ENCODE measurements around the gene MEX3D.
"Not testable (repeated sequence)": the region's sequence is repeated elsewhere in the genome, so short reads cannot be mapped to it uniquely, and the experiment has no call there.

The MEX3D gene

DNA sequence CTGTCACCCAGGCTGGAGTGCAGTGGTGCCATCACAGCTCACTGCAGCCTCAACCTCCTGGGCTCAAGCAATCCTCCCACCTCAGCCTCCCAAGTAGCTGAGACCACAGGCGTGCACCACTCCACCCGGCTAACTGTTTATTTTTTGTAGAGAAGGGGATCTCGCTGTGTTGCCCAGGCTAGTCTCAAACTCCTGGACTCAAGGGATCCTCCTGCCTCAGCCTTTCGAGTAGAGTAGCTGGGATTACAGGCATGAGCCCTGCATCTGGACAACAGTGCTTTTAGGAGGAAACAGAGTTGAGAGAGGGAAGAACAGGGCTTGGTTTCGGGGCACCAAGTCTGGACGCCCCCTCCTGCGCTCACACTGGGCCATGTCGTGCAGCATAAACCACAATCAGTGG lies 48.3 kb downstream of the MEX3D start:
- DNase-seq (ENCODE audit: low read depth in 3 of 3) = not testable (repeated sequence)

DNA sequence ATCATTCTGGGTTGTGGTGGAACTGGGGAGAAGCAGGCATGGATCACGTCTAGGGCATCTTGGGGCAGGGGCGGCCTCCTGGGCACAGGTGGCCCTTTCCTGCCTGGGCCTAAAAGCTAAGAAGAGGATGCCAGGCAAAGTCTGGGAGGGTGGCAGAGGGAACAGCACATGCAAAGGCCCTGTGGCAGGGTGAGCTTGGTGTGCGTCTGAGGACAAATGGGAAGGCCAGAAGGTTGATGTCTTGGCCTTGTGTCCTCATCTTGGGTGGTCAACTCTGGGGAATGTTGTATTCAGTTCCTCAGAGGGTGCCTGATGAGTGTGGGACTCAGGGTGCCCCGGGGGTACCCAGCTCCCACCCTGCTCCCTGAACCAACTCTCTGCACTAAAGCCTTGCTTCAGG lies 49.7 kb downstream of the MEX3D start:
- DNase-seq (ENCODE audit: low read depth in 3 of 3) = no peak

DNA sequence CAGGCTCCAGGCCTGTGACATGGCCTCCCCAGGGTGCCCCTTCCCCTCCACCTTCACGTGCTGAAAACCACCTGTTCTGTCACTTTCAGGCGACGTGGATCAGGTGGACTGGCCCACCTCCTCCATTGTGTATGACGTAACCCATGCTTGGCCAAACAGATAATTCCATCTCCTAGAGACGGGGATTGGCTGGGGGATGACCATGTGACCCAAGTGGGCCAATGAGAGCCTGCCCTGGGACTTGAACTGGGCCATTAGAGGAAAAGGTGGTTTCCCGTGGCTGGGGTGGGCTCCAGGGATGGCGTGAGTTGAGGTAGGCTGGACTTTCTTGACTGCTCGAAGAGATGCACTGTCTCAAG lies 51.8 kb downstream of the MEX3D start:
- no peak for DNase-seq (ENCODE audit: low read depth in 3 of 3)

DNA sequence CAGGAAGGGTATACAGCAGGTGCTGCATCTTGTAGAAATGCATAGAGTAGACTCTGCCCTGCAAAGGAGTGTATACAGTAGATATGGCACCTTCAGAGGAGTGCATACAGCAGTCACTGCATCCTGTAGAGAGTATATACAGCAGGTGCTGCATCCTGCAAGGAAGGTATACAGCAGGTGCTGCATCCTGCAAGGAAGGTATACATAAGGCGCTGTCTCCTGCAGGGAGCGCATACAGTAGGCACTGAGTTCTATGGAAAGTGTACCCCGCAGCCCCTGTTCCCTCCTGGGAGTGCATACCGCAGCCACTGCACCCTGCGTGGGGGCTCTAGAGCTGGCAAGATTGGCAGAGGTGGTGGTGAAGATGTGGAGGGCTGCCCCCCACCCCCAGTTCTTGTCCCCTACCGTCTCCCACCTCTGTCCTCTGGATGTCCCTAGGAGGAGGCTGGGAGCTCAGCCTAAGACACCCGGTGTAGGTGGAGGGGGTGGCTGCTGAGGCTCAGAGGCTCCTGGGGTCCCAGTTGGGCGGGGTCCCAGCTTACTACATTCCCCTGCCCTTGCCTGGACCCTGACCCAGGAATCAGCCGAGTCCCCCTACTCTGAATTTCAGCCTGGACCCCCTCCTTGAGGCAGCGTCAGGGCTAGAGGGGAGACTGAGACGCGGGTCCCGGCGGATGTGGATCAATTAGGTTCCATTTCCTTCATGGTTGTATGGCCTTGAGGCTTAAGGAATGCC lies 53.0 kb downstream of the MEX3D start:
- no peak for DNase-seq (ENCODE audit: low read depth in 3 of 3)

DNA sequence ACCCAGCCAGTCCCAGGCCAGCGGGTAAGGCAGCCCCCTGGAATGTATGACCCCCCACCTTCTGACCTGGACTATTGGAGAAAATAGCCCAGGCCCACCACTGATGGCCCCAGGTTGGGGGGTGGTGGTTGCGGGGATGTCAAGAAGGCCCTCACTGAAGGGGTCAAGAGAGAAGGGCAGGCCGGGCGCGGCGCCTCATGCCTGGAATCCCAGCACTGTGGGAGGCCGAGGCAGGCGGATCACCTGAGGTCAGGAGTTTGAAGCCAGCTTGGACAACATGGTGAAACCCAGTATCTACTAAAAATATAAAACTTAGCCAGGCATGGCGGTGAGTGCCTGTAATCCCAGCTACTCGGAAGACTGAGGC lies 53.8 kb downstream of the MEX3D start:
- no peak for DNase-seq (ENCODE audit: low read depth in 3 of 3)

DNA sequence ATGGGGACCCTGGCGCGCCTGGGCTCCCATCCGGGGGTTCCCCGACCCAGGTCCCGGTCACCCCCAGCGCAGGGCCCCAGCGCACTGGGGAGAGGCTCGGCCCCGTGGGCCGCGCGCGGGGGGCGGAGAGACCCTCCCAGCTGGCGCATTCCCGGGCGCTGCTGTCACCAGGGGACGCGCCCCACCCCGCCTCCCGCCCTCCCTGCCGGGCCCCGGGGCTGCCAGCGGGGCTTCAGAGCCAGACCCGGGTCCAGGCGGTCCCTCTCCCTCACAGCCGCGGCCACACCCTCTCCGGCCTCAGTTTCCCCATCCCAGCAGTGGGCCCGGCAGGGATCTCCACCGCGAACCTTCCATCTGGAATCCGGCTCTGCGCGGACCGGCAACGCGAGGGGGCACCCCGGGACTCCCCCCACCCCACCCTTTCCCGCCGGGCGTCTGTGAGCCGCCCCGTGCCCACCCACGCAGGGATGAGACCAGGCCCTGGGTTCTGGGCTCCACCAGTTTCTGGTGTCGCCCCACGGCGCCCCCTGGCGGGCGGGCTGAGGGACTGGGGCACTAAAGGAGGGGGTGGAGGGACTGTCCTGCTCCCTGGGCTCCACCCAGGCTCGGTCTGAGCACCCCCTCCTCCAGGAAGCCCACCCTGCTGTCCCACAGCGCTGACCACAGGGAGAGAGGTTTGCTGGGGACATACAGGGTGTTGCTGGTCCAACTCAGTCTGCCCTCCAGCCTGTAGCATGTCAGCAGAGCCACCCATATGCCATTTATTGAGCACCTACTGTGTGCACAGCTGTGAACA lies 54.4 kb downstream of the MEX3D start:
- DNase-seq (ENCODE audit: low read depth in 3 of 3) = peak; percentile 42 to 48 (median 44)

DNA sequence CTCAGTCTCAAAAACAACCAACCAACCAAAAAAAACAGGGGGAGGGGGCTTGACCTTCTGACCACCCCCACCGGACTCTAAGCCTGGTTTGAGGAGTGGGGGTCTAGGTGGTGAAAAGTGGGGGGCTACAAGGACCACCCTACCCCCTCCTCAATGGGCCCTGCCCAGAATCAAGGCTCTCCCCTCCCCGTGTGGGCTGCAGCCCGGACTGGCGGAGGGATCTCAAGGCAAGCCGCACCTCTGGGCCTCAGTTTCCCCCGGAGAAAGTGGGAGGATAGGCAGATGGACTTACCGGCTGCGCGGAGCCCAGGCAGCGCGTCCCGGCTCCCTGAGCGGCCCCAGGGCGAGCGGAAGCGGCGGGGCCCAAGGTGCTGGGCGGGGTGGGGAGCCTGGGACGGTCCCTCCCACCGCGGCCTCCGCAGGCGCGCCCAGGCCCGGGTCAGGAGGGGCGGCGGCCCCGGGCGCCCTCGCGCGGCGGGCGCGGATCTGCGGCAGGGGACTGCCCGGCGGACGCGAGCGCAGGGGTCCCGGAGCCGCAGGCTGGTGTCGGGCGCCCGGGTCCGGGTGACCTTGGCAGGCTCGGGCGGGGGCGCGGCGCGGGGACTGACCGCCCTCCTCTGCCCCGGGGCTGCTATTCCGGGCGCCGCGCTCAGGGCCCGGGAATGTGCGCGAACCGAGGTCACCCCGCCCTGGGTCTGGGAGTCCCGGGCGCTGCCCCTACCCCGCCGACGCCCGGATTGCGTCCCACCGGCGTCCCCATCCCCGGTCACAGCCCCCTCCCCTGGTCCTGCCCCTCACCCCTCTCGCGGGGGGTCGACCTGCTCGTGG lies 55.2 kb downstream of the MEX3D start, which contains the start of gene ADAMTSL5:
TSS of gene ADAMTSL5 (minus strand) at position 349 of the 828 bp plus-strand sequence. CDS start 2,076 bp downstream, outside the sequence.
- DNase-seq (ENCODE audit: low read depth in 3 of 3) = peak; percentile 35 to 52 (median 42)

DNA sequence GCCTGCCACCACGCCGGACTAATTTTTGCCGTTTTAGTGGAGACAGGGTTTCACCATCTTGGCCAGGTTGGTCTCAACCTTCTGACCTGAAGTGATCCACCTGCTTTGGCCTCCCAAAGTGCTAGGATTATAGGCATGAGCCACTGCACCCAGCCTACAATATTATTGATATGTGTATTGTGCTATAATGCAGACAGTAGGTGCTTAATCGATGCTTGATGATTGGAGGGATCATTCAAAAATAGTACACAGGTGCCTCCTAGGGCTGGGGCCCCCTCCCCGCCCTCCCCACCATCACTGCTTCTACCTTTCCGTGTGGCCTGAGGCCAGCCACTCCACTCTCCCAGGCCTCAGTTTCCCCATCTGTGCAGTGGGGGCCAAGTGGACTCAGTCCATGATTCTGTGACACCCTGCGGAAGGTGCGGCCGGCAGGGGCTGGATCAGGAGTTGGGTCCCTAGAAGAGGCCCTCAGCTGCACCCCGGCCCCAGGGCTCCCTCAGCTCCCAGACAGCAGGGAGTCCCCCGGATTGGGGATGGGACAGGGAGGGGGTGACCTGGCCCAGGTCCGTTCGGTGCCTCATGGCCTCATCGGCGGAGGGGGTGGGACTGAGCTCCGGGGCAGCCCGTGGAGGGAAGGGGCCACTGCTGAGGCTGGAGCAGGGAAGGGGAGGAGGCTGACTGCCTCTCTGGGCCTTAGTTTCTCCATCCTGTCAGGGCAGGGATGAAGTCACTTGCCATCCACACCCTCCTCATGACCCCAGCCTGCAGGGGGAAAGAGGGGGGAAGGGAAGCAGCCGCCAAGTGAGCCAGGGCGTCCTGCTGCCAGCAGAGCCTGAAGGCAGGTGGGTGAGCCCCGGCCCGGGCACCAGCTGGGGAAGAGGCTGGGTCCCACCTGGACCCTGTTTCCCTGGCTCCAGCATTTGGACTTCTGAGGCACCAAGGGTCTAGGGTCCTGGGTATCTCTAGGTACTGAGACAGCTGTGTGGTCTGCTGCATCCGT lies 56.5 kb downstream of the MEX3D start:
- no peak for DNase-seq (ENCODE audit: low read depth in 3 of 3)

DNA sequence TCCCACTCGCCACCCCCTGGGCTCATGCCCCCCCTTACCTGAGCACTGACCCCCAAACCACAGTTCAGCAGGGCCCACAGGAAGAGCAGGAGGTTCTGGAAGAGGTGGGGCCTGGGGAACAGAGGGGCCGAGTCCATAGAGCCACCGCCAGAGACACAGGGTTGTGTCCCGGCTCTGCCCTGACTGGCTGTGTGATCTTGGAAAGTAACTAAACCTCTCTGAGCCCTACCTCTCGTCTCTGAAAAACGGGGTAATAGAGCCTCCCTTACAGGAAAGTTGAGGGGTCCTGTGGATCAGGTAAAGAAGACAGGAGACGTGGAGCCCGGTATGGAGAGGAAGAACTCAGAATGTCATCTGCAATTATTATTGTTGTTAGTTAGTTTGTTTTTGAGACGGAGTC lies 57.3 kb downstream of the MEX3D start:
- no peak for DNase-seq (ENCODE audit: low read depth in 3 of 3)

DNA sequence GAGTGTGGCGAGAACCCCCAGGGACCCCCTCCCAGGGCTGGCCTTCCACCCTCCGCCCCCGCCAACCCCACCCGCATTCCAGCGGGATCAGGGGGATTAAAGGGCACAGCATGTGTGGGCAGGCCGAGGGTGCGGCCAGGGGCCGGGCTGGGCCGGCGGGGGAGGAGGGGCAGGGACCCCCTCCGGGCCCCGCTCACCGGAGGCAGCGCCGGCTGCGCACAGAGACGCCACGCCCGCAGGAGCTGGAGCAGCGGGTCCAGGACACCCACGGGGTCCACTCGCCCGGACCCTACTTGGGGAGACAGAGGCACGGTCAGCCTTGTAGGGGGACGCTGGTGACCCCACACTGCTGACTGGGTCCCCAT lies 57.7 kb downstream of the MEX3D start:
- DNase-seq (ENCODE audit: low read depth in 3 of 3) = no peak

DNA sequence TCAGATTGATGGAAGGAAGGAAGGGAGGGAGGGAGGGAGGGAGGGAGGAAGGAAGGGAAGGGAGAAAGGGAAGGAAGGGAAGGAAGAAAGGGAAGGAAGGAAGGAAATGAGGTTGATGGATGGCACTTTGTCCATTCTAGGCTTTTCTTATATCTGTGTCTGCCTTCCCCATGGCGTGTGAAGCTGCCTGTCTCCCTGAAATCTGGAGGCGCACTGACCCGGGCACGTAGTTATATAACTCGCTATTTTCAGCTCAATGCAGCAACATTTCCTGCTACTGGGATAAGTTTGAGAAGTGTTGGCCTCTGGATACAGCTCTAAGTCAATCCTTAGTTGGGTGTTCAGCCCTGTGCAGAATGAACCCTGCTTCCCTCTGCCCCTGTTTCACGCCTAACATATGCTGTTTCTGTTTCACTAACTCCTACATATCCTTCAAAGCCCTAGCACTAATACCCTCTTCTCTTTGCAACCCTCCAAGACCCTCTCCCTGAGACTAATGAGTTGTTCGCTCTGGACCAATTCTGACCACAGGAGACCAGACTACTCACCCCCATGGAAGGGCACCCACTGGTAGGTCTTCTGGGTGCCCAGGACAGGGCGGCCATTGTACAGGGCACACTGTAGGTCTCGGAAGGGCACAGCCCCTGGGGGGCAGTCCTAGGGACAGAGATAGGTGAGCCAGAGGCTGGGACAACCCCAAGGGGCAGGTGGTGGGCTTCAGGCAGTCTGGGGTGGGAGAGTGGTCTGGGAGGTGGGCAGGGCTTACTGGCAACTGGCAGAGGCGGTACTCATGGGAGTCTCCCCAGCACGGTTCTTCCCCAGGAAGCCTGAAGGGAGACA lies 58.3 kb downstream of the MEX3D start:
- DNase-seq (ENCODE audit: low read depth in 3 of 3) = no peak

DNA sequence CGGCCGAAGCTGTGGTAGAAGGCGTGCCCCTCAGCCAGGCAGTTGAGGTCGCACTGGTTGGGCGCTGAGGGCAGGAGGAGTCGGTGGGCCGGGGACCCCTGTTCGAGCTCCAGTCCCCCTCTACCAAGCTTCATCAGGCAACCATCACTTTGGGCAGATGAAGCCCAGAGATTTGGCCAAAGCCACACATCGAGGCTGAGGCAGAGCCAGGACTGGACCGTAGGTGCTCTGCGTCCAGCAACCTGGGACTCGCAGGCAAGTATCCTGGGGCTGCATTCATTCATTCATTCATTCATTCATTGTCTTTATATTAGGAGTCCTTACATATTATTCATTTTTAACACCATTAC lies 59.6 kb downstream of the MEX3D start:
- no peak for DNase-seq (ENCODE audit: low read depth in 3 of 3)

DNA sequence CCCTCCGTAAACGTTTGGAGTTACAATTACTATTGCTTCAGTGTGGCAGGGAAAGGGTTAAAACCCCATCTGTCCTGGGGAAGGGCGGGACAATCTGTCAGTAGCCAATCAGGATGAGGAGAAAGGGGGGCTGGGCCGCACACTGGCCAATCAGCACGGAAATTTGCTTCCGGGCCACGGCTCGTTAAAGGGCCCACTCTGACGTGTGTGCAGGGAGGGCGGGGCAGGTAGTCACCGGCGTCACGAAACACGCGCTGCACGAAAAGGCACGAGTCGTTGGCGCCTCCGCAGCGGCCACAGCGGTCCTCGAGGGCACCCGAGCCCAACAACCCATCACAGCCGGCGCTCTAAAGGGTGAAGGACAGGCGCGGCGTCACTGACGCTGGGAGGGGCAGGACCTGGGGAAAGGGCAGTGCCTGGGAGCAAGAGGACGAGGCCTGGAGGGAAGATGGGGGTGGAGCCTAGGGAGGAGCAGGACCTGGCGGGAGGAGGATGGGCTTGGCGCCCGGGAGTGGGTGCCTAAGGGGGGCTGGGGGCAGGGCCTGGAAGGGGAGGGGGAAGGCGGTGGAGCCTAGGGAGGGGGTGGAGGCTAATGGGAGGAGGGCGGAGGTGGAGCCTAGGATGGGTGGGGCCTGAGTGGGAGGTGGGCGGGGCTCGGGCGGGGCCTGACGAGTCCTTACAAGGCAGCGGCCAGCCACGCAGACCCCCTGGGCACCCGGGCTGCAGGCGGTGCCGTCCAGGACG lies 60.2 kb downstream of the MEX3D start:
- DNase-seq (ENCODE audit: low read depth in 3 of 3) = peak; percentile 74 to 88 (median 86)

DNA sequence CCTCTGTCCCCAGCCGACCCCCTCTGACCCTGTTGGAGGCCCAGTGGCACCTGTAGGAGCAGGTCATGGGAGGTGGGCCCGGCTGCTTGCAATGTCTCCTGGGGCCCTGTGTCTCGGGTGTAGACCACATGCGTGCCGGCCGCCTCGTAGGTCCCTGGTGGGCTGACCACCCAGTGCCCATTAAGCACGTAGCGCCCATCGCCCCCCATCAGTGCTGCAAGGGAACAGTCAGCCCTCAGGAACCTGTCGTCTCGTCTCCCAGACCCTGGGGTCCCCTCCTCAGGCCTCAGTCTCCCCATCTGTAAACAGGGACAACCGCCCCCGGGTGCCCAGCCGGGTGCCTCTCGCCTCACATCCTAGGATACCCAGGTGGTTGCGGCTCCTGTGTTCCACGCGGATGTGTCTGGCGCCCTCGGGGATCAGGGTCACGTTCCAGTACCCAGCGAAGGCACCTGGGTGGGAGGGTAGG lies 60.9 kb downstream of the MEX3D start:
- no peak for DNase-seq (ENCODE audit: low read depth in 3 of 3)

DNA sequence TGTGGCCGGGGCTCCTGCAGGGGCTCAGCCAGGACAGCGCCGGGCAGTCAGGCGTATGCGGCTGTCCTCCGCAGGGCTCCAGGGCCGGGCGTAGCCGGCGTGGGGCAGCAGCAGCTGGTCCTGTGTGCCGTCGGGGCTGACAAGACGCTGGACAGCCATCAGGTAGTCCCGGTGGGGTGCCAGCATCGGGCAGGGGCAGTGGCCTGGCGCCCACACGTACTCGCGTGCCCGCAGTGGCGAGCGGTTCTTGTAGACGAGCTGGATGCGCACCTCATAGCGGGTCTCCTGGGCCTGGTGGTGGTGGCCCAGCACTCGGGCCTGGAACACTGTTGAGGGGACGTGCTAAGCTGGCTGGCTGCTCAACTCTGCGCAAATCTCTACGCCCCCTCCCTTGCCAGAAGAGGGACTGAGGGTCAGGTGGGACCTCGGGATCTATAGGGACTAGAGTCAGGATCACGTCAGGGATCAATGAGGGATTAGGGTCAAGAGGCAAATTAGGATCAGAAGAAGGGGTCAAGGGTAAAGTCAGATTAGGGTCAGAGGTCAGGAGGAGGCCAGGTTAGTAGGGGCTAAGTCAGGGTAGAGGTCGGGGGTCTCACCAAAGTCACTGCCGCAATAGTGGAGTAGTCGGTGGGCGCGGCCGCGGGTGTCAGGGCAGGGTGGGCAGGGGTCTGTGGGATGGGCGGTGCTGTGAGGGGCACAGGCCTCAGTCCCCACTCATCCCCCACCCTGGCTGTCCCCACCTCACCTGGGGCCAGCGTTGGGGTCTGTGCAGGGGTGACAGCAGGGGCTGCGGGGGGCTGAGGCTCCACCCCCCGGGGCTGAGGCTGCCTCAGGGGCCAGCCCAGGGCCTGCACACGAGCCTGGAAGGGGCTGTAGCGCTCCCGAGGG lies 61.9 kb downstream of the MEX3D start:
- no peak for DNase-seq (ENCODE audit: low read depth in 3 of 3)

DNA sequence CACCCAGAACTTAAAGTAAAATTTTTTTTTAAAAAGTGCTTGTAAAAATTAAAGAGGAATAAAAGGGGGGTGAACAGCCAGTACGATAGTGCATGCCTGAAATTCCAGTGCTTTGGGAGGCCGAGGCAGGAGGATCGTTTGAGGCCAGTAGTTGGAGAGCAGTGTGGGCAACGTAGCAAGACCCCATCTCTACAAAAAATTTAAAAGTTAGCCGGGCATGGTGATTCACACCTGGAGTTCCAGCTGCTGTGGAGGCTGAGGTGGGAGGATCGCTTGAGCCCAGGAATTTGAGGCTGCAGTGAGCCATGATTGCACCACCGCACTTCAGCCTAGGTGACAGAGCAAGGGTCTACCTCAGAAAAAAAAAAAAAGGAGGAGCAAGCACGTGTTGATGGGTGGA lies 63.1 kb downstream of the MEX3D start:
- no peak for DNase-seq (ENCODE audit: low read depth in 3 of 3)
